AG20443 (cell line): ENCODE measurements around the gene CDC42EP3.

Experiments used
- DNase-seq: peaks from one replicate; pipeline ENCODE4 v3.0.0; 2012; ENCODE audit warnings: low spot score, mixed read lengths

The CDC42EP3 gene

DNA sequence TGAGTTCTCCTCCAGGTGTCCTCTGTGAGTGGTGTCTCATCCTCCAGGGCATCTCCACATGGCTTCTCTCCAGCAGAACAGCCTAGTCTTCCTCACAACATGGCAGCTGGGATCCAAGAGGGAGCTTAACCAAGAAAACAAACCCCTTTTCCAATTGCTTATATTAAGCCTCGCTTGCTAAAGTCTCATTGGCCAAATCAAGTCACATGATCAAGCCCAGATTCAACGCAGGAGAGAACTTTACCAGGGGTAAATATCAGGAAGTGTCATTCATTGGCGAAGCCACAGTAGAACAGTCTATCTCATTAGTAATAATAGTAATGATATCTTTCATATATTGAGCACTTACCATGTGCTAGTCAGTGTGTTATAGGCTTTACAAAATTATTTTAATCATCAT, 53.1 kb downstream of the CDC42EP3 start:
- no peak for DNase-seq

DNA sequence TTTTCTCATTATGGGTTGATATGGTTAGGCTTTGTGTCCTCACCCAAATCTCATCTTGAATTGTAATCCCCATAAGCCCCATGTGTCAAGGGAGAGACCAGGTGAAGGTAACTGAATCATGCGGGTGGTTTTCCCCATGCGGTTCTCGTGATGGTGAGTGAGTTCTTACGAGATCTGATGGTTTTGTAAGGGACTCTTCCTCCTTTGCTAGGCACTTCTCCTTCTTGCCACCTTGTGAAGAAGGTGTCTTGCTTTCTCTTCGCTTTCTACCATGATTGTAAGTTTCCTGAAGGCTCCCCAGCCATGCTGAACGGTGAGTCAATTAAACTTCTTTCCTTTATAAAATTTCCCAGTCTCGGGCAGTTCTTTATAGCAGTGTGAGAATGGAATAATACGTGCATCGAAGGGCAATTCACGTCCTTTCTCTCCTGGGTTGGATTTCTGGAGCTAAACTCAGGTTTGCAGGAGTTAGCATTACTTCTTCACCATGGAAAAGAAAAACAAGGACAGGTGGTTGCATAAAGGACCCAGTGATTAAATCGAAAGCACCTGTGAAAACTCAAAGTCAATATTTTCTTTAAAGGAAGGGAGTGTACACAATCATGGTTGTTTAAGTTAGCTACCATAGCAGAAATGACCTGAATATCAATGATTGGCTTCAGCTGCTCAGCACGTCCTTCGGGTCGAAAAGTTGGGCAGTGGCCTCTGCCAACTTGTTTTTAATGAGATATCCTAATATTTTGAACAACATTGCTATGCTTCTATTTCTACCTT, 54.1 kb downstream of the CDC42EP3 start:
- DNase-seq: no peak

DNA sequence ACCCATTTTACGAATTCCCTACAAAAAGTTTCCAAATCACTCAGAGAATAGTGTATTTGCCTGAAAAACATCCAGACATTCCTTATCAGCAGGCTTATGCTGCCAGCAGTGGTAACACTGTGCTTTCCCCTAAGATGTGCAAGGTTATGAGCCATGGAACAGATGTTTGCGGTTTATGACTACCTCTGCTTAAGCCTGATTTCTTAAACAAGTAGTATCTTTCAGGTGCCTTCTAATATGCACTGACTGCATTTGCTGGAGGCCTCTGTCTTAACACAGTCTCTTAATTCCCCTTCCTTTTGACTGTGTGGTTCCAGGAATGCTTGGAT, 54.8 kb downstream of the CDC42EP3 start:
- DNase-seq: no peak

DNA sequence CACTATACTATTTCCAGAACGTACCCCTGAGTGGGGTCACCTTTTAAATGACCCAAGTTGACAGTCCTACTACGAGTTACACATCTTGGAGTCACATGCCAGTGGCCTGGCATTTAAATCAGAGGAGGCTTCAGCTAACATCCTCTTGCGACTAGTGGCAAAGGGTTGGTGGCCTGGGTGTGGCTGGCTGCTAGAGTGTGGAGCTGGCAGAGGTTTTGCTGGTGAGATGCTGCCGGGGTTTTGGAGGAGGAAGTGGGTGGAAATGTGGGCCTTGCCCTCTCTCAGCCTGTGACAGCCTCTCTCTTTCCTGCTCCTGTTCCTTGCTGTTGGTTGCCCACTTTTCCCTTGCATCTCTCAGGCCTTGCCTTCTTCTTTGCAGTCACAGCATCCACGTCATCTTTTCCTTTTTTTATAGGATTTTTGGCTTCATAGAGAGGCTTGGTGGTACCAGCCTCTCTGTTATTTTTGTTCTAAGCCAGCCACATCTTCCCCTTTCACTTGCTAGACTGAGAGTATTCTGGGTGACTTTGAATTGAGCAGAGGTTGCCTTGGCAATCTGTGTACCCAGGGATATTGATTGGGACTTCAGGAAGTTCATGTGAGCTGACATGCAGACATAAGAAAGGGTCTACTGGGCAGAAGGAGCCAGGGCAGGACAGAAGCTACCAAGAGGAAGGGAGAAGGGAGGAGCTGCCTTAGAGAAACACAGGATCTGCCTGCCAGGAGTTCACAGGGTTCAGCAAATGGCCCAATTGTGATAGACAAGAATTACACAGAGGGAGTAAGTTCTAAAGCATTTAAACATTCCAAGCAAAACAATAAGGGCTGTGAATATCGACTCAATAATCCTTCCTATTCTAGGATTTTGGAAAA, 55.4 kb downstream of the CDC42EP3 start:
- no peak for DNase-seq

DNA sequence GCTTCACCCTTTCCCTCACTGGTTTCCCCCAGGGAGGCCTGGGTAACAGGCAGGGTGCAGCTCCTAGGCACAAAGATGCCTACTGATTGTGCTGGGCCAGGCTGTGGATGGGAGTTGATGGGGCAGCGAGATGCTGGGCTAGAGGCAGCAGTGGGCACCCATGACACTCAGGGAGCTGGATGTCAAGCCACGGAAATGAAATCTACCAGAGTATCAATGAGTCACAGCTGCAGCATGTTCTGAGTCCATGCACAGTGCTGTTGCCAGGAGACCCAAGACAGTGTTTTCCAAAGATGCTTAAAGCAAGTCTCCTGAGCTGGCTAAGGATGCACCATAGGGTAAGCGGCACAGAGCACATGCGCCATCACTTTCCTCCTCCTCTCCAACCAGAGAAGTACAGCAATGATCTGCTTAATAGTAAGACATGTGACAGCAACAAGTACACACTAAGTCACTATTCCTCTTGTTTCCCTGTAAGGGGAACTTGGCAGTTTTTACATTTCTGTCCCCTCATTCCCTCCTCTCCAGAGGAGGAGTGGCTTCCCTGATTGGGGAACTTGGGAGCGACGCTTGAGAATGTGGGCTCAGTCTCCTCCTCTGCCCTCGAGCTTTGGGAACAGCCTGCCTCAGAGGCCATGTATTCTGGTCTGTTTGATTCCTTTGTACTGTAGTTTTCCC, 57.2 kb downstream of the CDC42EP3 start:
- DNase-seq: peak; percentile 83

DNA sequence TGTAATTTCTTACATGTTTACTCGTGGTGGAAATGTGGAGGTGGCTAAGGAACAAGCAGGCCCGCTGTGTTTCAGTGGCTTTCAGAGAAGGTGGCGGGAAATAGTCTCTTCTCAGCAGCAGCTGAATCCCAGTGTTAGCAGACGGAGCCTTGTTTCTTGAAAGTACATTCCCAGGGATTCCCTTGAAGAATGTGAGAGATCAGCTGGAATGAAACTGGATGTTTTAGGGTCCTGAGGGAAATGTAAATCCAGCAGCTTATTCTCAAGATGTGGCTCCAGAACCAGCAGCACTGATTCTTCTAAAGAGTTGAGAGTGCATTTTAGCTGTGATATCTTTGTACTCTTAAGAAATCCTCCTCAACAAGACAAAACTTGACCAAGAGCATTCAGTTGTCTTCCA, 59.1 kb downstream of the CDC42EP3 start:
- DNase-seq: no peak

DNA sequence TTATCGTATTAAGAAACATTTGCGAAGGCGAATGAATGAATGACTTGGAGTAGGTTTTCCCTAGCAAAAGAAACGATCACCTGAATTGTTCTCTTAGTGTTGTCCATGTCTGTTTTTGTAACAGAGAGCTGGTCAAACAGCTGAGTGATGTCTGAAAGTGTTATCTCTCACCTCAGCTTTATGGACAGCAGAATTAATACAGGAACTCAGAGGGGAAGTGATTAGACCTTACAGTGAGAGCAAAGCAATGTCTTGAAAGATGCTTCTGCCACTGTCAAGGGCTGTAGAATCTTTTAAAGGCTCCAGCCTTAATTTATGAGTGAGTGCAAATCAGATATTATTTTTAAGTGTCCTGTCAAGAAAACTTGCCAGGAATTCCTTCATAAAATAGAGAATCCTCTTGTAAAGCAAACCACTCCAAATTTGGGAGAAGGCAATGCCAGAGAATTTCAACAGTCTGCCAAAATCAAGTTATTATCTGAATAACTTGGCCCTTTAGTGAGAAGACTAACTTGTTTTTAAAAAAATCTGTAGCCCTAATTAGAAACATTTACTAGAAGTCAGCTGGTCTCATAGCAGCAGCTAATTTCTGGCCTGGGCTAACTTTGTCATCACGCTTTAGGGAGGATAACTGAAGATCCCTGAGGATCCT, 60.7 kb downstream of the CDC42EP3 start:
- peak; percentile 59 for DNase-seq

DNA sequence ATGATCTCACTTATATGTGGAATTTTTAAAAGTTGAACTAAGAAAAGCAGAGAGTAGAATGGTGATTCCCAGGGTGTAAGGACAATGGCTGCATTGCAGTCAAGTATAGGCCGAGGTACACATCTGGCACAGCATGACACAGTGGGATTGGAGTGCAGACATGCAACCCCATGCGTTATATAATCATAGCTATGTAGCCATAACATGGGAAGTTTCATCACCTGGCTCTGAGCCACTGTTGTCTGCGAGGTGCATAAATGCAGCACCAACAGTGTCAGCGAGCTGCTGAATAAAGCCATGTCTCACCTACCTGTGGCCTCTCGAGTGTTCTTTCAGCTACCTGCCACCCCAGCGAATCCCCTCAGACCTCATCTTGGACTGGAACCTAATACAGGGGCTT, 61.7 kb downstream of the CDC42EP3 start:
- DNase-seq: no peak

DNA sequence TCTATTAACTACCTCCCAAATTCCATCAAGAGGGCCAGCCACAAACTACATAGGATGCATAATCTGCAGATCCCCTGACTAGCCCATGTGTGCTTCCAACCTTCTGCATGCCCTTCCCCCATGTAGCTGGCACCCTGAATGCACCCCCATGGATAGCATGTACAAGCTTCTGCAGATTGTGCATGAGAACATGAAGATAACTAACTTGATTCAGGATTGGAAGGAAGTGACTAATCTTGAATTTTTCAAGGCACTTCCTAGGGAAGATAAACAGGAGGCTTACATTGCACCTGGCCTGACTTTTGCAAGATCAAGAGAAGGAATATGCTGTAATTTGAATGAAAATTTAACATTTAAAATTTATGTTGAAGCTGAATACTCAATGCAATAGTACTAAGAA, 66.7 kb downstream of the CDC42EP3 start:
- DNase-seq: no peak

DNA sequence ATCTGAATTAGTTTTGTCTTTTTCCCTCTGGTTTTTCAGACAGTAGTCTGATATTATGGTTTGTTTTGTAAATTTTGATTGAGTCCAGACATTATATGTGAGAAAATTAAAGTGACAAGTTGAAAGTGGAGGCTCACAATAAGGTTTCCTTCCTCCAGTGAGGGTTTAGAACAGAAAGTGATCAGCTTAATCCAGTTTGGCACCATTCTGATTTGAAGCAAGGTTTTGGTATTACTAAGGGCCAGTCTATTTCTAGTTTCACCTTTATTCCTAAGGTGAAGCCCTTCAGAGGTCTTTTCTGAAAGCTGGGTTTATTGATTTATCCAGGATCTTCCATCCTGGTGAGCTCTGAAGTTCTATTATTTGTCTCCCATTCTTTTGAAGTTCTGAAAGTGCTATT, 68.7 kb downstream of the CDC42EP3 start:
- DNase-seq: no peak

DNA sequence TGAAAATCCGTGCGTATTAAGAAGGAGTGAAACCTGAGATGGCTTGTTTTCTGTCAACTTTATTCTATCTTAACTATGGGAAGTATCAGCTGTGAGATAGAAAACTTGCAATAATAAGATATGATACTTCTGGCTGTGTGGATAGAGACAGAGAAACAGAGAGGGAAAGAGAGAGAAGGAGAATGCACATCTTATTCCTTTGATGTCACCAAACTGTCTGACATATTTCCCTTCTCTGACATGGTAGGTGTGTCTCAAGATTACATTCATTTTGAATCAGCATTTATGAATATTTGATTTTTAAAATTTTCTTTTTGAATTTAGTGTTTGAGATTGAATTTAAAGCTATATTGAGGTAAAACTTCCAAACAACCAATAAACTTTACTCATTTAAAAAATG, 69.4 kb downstream of the CDC42EP3 start:
- DNase-seq: no peak

DNA sequence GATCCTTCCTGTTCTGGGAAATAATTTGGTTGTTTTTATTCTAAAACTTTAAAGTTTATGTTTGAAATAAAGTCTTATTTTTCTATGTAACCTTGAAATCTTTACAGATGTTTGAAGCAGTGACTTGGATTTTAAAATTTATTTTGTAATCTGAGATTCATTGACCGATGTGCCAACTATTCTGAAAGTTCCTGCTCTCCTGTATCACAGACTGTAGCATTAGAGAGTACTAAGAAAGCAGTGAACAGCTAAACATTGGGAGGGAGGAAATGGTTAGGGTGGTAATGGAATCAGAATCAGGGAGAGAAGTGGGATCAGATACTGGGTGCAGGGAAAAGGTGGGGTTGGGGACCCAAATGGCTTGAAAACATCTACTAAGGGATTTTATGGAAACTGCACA, 69.9 kb downstream of the CDC42EP3 start:
- no peak for DNase-seq

DNA sequence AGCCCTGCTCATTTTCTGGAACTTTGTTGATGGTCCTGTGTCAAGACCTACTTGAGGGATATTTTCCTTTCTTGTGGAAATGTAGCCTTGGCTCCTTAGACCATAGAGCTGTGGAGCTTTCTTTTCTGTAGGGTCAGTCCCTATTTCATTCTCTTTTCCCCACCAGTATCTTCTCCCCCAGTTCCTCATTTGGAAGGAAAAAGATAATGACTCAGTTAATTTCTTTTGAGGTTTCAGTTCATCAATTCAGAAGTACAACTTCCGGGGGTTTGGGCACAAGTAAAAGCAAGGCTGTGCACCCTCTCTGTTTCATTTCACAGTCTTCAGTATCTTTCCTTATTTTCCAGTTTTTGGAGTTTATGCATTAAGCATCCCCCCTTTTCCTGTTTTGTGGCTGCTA, 70.7 kb downstream of the CDC42EP3 start:
- no peak for DNase-seq

DNA sequence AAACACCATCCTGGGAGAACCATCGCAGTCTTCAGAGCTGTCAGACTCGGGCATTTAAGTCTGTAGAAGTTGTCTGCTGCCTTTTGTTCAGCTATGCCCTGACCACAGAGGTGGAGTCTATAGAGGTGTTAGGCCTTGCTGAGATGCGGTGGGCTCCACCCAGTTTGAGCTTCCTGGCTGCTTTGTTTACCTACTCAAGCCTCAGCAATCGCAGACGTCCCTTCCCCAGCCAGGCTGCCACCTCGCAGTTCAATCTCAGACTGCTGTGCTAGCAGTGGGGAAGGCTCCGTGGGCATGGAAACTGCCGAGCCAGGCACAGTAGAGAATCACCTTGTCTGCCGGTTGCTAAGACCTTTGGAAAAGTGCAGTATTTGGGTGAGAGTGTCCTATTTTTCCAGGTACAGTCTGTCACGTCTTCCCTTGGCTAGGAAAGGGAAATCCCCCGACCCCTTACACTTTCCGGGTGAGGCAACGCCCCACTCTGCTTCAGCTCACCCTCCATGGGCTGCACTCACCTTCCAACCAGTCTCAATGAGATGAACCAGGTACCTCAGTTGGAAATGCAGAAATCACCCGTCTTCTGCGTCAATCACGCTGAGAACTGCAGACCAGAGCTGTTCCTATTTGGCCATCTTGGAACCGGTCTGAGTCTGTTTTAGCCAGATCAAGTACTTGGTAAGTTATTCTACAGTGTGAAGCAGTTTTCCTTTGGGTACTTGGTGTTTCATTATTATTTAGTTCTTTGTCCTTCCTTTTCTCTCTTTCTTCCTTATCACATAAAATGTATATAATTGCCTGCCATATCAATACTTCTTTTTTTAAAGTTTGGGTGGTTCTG, 71.5 kb downstream of the CDC42EP3 start:
- DNase-seq: no peak

DNA sequence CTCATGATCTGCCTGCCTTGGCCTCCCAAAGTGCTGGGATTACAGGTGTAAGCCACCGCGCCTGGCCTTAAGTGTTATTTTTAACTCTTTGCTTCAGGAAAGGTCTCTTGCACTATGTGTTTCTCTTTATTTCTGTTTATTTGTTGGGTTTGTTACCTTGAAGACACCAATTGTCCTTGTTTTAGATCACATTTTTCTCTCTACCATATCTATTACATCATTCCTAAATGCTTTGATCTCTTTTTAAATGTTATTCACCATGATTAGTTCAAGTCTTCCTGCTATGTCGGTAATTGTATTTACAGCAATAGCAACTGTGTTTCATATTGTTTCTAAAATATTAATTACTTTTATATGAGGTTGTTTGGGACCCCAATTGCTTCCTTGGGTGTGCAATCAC, 77.7 kb downstream of the CDC42EP3 start:
- DNase-seq: no peak

DNA sequence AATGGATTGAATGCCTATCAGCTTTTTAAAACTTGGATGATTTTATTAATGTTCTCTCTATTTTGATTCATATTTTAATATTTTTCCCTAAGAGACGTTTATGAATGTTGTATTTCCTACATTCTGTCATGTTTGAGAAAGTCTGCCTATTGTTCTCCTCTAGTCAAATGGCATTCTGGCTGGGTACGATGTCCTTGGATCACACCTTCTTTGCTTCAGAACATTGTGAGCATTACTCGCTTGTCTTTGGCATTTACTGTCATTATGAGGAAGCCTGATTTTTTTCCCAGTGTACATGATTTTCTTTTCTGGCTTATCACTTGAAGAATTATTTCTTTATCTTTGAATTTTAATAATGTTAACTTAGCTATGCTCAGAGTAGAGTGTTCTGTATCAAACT, 78.4 kb downstream of the CDC42EP3 start:
- no peak for DNase-seq
